AG09309 (cell line): ENCODE measurements around the gene ANKRD12.

Experiments
- DNase-seq: peaks from one replicate; pipeline ENCODE4 v3.0.0-alpha.2; 2010; ENCODE audit warnings: low read depth
- H3K4me3 ChIP-seq: 2 replicates; pipeline ENCODE4 v1.5.1; 2011; ENCODE audit warnings: mild to moderate bottlenecking, low read depth, low read length, moderate library complexity; ENCODE audit not compliant: control insufficient read depth
- TF ChIP-seq, protein P1 (sequence below): IDR thresholded peaks from 2 replicates; pipeline ENCODE4 v1.5.1; 2011; ENCODE audit warnings: mild to moderate bottlenecking, low read depth, low read length, inconsistent platforms; ENCODE audit not compliant: insufficient read depth, control insufficient read depth; ENCODE audit errors: missing control alignments

ANKRD12 gene

GRCh38 chr18:9184998-9185613, 48.5 kb downstream of the ANKRD12 start:
- DNase-seq: no peak
- no peak overlapping the region for H3K4me3 ChIP-seq
- TF ChIP-seq, protein P1, sequence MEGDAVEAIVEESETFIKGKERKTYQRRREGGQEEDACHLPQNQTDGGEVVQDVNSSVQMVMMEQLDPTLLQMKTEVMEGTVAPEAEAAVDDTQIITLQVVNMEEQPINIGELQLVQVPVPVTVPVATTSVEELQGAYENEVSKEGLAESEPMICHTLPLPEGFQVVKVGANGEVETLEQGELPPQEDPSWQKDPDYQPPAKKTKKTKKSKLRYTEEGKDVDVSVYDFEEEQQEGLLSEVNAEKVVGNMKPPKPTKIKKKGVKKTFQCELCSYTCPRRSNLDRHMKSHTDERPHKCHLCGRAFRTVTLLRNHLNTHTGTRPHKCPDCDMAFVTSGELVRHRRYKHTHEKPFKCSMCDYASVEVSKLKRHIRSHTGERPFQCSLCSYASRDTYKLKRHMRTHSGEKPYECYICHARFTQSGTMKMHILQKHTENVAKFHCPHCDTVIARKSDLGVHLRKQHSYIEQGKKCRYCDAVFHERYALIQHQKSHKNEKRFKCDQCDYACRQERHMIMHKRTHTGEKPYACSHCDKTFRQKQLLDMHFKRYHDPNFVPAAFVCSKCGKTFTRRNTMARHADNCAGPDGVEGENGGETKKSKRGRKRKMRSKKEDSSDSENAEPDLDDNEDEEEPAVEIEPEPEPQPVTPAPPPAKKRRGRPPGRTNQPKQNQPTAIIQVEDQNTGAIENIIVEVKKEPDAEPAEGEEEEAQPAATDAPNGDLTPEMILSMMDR: no peak

GRCh38 chr18:9188359-9189231, 52.0 kb downstream of the ANKRD12 start:
- TF ChIP-seq, protein P1: no peak
- no peak overlapping the region for H3K4me3 ChIP-seq
- no peak for DNase-seq

DNA sequence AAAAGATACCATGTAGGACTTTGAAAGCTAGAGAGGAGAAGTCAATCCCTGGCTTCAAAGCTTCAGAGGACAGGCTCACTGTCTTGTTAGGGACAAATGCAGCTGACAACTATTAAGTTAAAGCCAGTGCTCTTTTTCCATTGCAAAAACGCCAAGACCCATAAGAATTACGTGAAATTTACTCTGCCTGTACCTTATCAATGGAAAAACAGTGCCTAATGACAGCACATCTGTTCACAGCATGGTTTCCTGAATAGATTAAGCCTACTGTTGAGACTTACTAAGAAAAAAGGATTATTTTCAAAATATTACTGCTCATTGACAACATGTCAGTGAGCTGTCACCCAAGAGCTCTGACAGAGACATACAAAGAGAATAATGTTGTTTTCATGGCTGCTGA, 52.9 kb downstream of the ANKRD12 start:
- TF ChIP-seq, protein P1: no peak
- no peak overlapping the region for H3K4me3 ChIP-seq
- no peak for DNase-seq

GRCh38 chr18:9191658-9192256, 55.2 kb downstream of the ANKRD12 start:
- no peak overlapping the region for H3K4me3 ChIP-seq
- TF ChIP-seq, protein P1: no peak
- DNase-seq: no peak

DNA sequence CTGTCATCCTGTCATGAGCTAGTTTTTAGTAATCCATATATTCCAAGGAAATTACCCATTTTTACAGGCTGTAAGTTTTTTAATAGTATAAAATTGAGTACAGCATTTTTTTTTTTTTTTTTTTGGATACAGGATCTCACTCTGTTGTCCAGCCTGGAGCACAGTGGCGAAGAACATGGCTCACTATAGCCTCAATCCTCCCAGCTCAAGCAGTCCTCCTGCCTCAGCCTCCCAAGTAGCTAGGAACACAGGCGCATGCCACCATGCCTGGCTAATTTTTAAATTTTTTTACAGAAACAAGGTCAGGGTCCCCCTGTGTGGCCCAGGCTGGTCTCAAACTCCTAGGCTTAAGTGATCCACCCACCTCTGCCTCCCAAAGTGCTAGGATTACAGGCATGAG, 56.5 kb downstream of the ANKRD12 start:
- H3K4me3 ChIP-seq: no peak overlapping the region
- TF ChIP-seq, protein P1: no peak

GRCh38 chr18:9196568-9196967, 60.0 kb downstream of the ANKRD12 start:
- H3K4me3 ChIP-seq: no peak overlapping the region
- TF ChIP-seq, protein P1: no peak
- no peak for DNase-seq

More for the DNA sequence above, 56.5 kb downstream of the ANKRD12 start:
- DNase-seq: no peak
